HEK293 (cell line): Measurements from ENCODE around the gene NDUFS1.

Experiments
- TCF7L2 ChIP-seq: IDR thresholded peaks from 2 replicates; pipeline ENCODE4 v1.6.1; 2011; ENCODE audit warnings: low read depth, mild to moderate bottlenecking, inconsistent platforms, low read length, moderate library complexity, borderline replicate concordance
- ZBTB8A ChIP-seq: fragments of 450-650 bp; formaldehyde crosslinking; IDR thresholded peaks from 2 replicates; pipeline ENCODE4 v1.5.1; 2016; ENCODE audit warnings: missing biosample characterization, missing genetic modification characterization
- ZNF133 ChIP-seq: fragments of 450-650 bp; formaldehyde crosslinking; IDR thresholded peaks from 2 replicates; pipeline ENCODE4 v1.5.1; 2016; ENCODE audit warnings: missing biosample characterization, missing genetic modification characterization
- ZNF175 ChIP-seq: fragments of 450-650 bp; formaldehyde crosslinking; IDR thresholded peaks from 2 replicates; pipeline ENCODE4 v1.5.1; 2016; ENCODE audit warnings: missing biosample characterization, missing genetic modification characterization
- ZNF423 ChIP-seq: fragments of 450-650 bp; formaldehyde crosslinking; IDR thresholded peaks from 2 replicates; pipeline ENCODE4 v1.5.1; 2016; ENCODE audit warnings: missing biosample characterization, missing genetic modification characterization
- TF ChIP-seq, protein P1 (sequence below): fragments of 450-650 bp; formaldehyde crosslinking; IDR thresholded peaks from 2 replicates; pipeline ENCODE4 v1.5.1; 2016; ENCODE audit warnings: missing biosample characterization, missing genetic modification characterization
- TF ChIP-seq, protein P2 (sequence below): sonication (generic); formaldehyde crosslinking; IDR thresholded peaks from 2 replicates; pipeline ENCODE4 v1.8.1; 2022; ENCODE audit warnings: mild to moderate bottlenecking, moderate library complexity, missing genetic modification reagents
- TF ChIP-seq, protein P3 (sequence below): fragments of 450-650 bp; formaldehyde crosslinking; IDR thresholded peaks from 2 replicates; pipeline ENCODE4 v1.5.1; 2016; ENCODE audit warnings: missing biosample characterization, missing genetic modification characterization
- TF ChIP-seq, protein P4 (sequence below): fragments of 450-650 bp; formaldehyde crosslinking; IDR thresholded peaks from 2 replicates; pipeline ENCODE4 v1.5.1; 2016; ENCODE audit warnings: missing biosample characterization, missing genetic modification characterization, borderline replicate concordance
- TF ChIP-seq, protein P5 (sequence below): IDR thresholded peaks from 2 replicates; pipeline ENCODE4 v1.6.1; 2011; ENCODE audit warnings: mild to moderate bottlenecking, low read depth, low read length, borderline replicate concordance

DNA sequence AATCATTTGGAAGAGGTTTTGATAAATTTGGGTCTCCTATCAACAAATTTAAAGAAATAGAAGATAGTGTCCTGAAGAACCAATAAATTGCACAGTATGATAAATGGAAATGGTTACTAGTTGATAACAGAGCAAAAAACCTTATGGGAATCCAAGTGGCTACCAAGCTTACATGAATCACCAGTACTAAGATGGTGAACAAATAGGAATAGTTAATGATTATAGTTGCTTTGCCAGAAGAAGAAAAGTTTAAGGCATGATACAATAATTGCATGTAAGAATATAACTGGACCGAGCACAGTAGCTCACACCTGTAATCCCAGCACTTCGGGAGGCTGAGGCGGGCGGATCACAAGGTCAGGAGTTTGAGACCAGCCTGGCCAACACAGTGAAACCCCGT is 53.7 kb downstream of the NDUFS1 start:
- TF ChIP-seq, protein P1, sequence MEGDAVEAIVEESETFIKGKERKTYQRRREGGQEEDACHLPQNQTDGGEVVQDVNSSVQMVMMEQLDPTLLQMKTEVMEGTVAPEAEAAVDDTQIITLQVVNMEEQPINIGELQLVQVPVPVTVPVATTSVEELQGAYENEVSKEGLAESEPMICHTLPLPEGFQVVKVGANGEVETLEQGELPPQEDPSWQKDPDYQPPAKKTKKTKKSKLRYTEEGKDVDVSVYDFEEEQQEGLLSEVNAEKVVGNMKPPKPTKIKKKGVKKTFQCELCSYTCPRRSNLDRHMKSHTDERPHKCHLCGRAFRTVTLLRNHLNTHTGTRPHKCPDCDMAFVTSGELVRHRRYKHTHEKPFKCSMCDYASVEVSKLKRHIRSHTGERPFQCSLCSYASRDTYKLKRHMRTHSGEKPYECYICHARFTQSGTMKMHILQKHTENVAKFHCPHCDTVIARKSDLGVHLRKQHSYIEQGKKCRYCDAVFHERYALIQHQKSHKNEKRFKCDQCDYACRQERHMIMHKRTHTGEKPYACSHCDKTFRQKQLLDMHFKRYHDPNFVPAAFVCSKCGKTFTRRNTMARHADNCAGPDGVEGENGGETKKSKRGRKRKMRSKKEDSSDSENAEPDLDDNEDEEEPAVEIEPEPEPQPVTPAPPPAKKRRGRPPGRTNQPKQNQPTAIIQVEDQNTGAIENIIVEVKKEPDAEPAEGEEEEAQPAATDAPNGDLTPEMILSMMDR (tag by site-specific recombination): no peak
- no peak for TF ChIP-seq ZNF133 (tag by site-specific recombination)
- no peak for TF ChIP-seq ZNF423
- TF ChIP-seq ZNF175: no peak
- no peak for TF ChIP-seq TCF7L2
- TF ChIP-seq, protein P2, sequence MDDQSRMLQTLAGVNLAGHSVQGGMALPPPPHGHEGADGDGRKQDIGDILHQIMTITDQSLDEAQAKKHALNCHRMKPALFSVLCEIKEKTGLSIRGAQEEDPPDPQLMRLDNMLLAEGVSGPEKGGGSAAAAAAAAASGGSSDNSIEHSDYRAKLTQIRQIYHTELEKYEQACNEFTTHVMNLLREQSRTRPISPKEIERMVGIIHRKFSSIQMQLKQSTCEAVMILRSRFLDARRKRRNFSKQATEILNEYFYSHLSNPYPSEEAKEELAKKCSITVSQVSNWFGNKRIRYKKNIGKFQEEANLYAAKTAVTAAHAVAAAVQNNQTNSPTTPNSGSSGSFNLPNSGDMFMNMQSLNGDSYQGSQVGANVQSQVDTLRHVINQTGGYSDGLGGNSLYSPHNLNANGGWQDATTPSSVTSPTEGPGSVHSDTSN: no peak
- TF ChIP-seq, protein P3, sequence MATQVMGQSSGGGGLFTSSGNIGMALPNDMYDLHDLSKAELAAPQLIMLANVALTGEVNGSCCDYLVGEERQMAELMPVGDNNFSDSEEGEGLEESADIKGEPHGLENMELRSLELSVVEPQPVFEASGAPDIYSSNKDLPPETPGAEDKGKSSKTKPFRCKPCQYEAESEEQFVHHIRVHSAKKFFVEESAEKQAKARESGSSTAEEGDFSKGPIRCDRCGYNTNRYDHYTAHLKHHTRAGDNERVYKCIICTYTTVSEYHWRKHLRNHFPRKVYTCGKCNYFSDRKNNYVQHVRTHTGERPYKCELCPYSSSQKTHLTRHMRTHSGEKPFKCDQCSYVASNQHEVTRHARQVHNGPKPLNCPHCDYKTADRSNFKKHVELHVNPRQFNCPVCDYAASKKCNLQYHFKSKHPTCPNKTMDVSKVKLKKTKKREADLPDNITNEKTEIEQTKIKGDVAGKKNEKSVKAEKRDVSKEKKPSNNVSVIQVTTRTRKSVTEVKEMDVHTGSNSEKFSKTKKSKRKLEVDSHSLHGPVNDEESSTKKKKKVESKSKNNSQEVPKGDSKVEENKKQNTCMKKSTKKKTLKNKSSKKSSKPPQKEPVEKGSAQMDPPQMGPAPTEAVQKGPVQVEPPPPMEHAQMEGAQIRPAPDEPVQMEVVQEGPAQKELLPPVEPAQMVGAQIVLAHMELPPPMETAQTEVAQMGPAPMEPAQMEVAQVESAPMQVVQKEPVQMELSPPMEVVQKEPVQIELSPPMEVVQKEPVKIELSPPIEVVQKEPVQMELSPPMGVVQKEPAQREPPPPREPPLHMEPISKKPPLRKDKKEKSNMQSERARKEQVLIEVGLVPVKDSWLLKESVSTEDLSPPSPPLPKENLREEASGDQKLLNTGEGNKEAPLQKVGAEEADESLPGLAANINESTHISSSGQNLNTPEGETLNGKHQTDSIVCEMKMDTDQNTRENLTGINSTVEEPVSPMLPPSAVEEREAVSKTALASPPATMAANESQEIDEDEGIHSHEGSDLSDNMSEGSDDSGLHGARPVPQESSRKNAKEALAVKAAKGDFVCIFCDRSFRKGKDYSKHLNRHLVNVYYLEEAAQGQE (tag by site-specific recombination): no peak
- no peak for TF ChIP-seq ZBTB8A (tag by site-specific recombination)
- TF ChIP-seq, protein P4, sequence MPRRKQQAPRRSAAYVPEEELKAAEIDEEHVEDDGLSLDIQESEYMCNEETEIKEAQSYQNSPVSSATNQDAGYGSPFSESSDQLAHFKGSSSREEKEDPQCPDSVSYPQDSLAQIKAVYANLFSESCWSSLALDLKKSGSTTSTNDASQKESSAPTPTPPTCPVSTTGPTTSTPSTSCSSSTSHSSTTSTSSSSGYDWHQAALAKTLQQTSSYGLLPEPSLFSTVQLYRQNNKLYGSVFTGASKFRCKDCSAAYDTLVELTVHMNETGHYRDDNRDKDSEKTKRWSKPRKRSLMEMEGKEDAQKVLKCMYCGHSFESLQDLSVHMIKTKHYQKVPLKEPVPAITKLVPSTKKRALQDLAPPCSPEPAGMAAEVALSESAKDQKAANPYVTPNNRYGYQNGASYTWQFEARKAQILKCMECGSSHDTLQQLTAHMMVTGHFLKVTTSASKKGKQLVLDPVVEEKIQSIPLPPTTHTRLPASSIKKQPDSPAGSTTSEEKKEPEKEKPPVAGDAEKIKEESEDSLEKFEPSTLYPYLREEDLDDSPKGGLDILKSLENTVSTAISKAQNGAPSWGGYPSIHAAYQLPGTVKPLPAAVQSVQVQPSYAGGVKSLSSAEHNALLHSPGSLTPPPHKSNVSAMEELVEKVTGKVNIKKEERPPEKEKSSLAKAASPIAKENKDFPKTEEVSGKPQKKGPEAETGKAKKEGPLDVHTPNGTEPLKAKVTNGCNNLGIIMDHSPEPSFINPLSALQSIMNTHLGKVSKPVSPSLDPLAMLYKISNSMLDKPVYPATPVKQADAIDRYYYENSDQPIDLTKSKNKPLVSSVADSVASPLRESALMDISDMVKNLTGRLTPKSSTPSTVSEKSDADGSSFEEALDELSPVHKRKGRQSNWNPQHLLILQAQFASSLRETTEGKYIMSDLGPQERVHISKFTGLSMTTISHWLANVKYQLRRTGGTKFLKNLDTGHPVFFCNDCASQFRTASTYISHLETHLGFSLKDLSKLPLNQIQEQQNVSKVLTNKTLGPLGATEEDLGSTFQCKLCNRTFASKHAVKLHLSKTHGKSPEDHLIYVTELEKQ (tag by site-specific recombination): no peak
- TF ChIP-seq, protein P5, sequence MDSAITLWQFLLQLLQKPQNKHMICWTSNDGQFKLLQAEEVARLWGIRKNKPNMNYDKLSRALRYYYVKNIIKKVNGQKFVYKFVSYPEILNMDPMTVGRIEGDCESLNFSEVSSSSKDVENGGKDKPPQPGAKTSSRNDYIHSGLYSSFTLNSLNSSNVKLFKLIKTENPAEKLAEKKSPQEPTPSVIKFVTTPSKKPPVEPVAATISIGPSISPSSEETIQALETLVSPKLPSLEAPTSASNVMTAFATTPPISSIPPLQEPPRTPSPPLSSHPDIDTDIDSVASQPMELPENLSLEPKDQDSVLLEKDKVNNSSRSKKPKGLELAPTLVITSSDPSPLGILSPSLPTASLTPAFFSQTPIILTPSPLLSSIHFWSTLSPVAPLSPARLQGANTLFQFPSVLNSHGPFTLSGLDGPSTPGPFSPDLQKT: no peak
